Measurements from ENCODE around the gene CFAP210. TPM values are rescaled to one million over a fixed set of nuclear protein-coding genes. Genes with fewer than 3 reads are reported as not detected.

CFAP210 gene
- total RNA-seq, 2 donors from 2014 or later: 0.70 to 1.9 TPM

DNA sequence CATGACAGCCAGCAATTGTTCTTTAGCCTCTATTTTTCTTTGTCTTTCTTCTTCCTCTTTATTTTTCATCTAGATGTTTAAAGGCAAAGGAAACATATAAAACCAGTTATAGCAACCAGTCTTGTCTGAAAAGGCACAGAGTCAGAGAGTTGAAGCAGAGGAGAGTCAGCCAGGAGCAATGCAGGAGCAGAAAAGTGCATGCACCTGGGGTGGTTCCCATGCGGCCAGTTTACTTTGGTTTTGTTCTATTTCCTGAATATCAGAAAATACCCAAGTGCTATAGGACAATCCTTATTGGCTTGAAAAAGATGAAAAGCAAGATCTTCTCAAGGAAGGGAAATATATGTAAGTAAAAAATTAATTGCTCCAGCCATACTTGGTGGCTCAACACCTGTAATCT lies 44.9 kb downstream of the CFAP210 start:
- DNase-seq: no peak
- no peaks in the 10 kb centered on the region for H3K4me1 ChIP-seq (ENCODE audit: control insufficient read depth, insufficient read depth, low read length)
- 80% methylated on average over 1 of the region's 1 CpG; no CpG with 5 or more reads in 1 of the 2 experiments for WGBS, 2 experiments (ENCODE audit: insufficient coverage in 1 of 2, insufficient read length in 1 of 2)
- H3K4me3 ChIP-seq (ENCODE audit: low read length): no peak overlapping the region
- Mint-ChIP-seq H3K4me1 (no peaks in the 10 kb centered on the region), H3K27me3 (ENCODE audit: insufficient read depth) (no peaks in the 10 kb centered on the region), H3K4me3 (no peak overlapping the region), H3K27ac (no peak overlapping the region), H3K36me3 (ENCODE audit: low read depth) (no peaks in the 10 kb centered on the region), H3K9me3 (no peaks in the 10 kb centered on the region)
- no peak overlapping the region for H3K27ac ChIP-seq (ENCODE audit: low read depth, low read length)
- no peak overlapping the region for H3K9ac ChIP-seq (ENCODE audit: extremely low read depth, low read length, poor library complexity, severe bottlenecking)
- TF ChIP-seq, protein P1, sequence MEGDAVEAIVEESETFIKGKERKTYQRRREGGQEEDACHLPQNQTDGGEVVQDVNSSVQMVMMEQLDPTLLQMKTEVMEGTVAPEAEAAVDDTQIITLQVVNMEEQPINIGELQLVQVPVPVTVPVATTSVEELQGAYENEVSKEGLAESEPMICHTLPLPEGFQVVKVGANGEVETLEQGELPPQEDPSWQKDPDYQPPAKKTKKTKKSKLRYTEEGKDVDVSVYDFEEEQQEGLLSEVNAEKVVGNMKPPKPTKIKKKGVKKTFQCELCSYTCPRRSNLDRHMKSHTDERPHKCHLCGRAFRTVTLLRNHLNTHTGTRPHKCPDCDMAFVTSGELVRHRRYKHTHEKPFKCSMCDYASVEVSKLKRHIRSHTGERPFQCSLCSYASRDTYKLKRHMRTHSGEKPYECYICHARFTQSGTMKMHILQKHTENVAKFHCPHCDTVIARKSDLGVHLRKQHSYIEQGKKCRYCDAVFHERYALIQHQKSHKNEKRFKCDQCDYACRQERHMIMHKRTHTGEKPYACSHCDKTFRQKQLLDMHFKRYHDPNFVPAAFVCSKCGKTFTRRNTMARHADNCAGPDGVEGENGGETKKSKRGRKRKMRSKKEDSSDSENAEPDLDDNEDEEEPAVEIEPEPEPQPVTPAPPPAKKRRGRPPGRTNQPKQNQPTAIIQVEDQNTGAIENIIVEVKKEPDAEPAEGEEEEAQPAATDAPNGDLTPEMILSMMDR (conservative IDR thresholded peaks at IDR 0.05): no peak
- H3K27me3 ChIP-seq (ENCODE audit: control insufficient read depth, insufficient read depth, low read length, poor library complexity, severe bottlenecking): no peaks in the 10 kb centered on the region
- no peaks in the 10 kb centered on the region for H3K36me3 ChIP-seq (ENCODE audit: control insufficient read depth, insufficient read depth, low read length)
- H3K9me3 ChIP-seq (ENCODE audit: control insufficient read depth, low read length): no peaks in the 10 kb centered on the region

GRCh38 chr2:169647496-169647895 lies 46.7 kb downstream of the CFAP210 start:
- TF ChIP-seq, protein P1 (conservative IDR thresholded peaks at IDR 0.05): no peak
- H3K36me3 Mint-ChIP-seq (ENCODE audit: low read depth): no peaks in the 10 kb centered on the region
- no peaks in the 10 kb centered on the region for H3K9me3 Mint-ChIP-seq
- Histone ChIP-seq H3K9me3 (ENCODE audit: control insufficient read depth, low read length) (no peaks in the 10 kb centered on the region), H3K27ac (ENCODE audit: low read depth, low read length) (no peak overlapping the region), H3K36me3 (ENCODE audit: control insufficient read depth, insufficient read depth, low read length) (no peaks in the 10 kb centered on the region), H3K4me3 (ENCODE audit: low read length) (no peak overlapping the region), H3K4me1 (ENCODE audit: control insufficient read depth, insufficient read depth, low read length) (no peaks in the 10 kb centered on the region), H3K27me3 (ENCODE audit: control insufficient read depth, insufficient read depth, low read length, poor library complexity, severe bottlenecking) (no peaks in the 10 kb centered on the region), H3K9ac (ENCODE audit: extremely low read depth, low read length, poor library complexity, severe bottlenecking) (no peak overlapping the region)
- no peaks in the 10 kb centered on the region for H3K27me3 Mint-ChIP-seq (ENCODE audit: insufficient read depth)
- DNase-seq: no peak
- H3K4me3 Mint-ChIP-seq: no peak overlapping the region
- 100% methylated on average over 2 of the region's 2 CpGs; no CpG with 5 or more reads in 1 of the 2 experiments for WGBS, 2 experiments (ENCODE audit: insufficient coverage in 1 of 2, insufficient read length in 1 of 2)
- H3K27ac Mint-ChIP-seq: no peak overlapping the region
- H3K4me1 Mint-ChIP-seq: no peaks in the 10 kb centered on the region

GRCh38 chr2:169644173-169644572 lies 50.0 kb downstream of the CFAP210 start:
- Histone ChIP-seq H3K36me3 (ENCODE audit: control insufficient read depth, insufficient read depth, low read length) (peaks cover 5% of the 10 kb centered on the region), H3K27me3 (ENCODE audit: control insufficient read depth, insufficient read depth, low read length, poor library complexity, severe bottlenecking) (no peaks in the 10 kb centered on the region), H3K9me3 (ENCODE audit: control insufficient read depth, low read length) (no peaks in the 10 kb centered on the region), H3K27ac (ENCODE audit: low read depth, low read length) (no peak overlapping the region), H3K4me3 (ENCODE audit: low read length) (no peak overlapping the region), H3K4me1 (ENCODE audit: control insufficient read depth, insufficient read depth, low read length) (no peaks in the 10 kb centered on the region), H3K9ac (ENCODE audit: extremely low read depth, low read length, poor library complexity, severe bottlenecking) (no peak overlapping the region)
- no peak for DNase-seq
- H3K27ac Mint-ChIP-seq: no peak overlapping the region
- no peaks in the 10 kb centered on the region for H3K9me3 Mint-ChIP-seq
- no peaks in the 10 kb centered on the region for H3K27me3 Mint-ChIP-seq (ENCODE audit: insufficient read depth)
- no peaks in the 10 kb centered on the region for H3K4me1 Mint-ChIP-seq
- WGBS, 2 experiments (ENCODE audit: insufficient coverage in 1 of 2, insufficient read length in 1 of 2): 75 to 83% methylated on average over 1 to 3 of the region's 3 CpGs
- no peak overlapping the region for H3K4me3 Mint-ChIP-seq
- TF ChIP-seq, protein P1 (conservative IDR thresholded peaks at IDR 0.05): no peak
- H3K36me3 Mint-ChIP-seq (ENCODE audit: low read depth): no peaks in the 10 kb centered on the region

Measured in endodermal cell (in vitro differentiated cells).